Vagina (tissue), 2 donors: ENCODE data around the gene LCE2B.

Experiments used
- CTCF ChIP-seq, 3 experiments: fragments of 450-650 bp in 2 of 3; fragments of 200-600 bp in 1 of 3; sonication (generic) in 1 of 3; IDR thresholded peaks; one replicate each; pipeline ENCODE4 v1.5.1; 2017 to 2019; ENCODE audit warnings: antibody characterized with exemption in 3 of 3, mild to moderate bottlenecking in 2 of 3, moderate library complexity in 2 of 3
- POLR2A ChIP-seq, 2 donors: fragments of 450-650 bp; IDR thresholded peaks; one replicate each; pipeline ENCODE4 v1.6.1; 2017; ENCODE audit warnings: antibody characterized with exemption in 2 of 2, mild to moderate bottlenecking in 2 of 2, moderate library complexity in 2 of 2

DNA sequence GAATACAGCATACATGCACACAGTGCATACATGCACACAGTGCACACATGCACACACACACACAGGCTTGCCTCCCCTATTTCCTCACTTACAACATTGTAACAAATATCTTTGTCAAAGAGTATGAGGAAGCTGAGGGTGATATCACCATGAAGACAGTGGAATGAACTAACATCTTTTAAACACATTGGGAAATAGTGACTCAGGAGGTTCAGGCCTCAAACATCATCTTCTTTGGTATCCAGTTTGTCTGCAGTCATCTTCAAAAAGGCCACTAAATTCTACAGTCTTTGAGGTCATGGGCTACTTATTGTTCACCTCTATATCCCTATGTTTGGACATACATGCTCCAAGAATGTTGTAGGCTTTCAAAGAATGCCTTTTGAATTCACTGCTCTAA lies 2.1 kb upstream of the LCE2B start:
- TF ChIP-seq CTCF (IDR thresholded peaks at IDR 0.05) (no peak), POLR2A (IDR thresholded peaks at IDR 0.05) (no peak)
